ENCODE measurements around the gene POMT1. TPM values are rescaled to one million over a fixed set of nuclear protein-coding genes. Genes with fewer than 3 reads are reported as not detected.
A peak's percentile ranks its signal among the peaks of the same experiment; 100 is the strongest.

Gene POMT1
- total and polyA plus RNA-seq, 2 experiments from 2014 or later: 20.2 to 32.4 TPM

DNA sequence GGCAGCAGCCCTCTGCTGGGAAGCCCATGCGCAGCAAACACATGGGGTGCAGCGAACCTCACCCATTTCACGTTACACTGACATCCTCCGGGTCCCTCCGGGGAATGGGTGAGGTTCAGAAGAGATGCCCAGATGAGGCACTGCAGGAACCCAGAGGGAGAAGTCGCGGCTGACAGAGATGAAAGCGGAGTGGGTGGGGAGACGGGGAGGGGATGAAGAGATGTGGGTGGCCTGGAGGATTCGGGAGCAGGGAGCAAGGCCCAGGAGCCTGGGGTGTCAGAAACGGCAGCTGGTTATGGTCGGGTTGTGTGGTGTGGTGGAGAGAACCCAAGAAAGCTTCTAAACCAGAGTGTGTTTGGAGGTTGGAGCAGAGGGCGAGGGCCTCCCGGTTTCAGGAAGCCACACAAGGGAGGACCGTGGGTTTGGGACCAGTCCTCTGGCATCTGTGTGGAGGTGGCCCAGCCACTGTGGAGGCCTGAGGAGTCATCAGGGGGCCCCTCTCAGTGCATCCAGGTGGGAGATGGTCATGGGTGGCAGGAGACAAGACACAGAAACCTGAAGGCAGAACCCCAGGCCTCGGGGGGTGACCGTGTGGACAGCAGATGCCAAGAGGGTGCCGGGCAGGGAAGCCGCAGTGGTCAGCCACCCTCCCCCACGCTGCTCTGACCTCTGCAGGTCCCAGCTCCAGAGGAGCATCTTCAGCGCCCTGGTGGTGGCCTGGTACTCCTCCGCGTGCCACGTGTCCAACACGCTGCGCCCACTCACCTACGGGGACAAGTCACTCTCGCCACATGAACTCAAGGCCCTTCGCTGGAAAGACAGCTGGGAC lies 19.8 kb downstream of the POMT1 start:
- Mint-ChIP-seq H3K27me3 (ENCODE audit: insufficient read depth, low read depth, poor library complexity) (peaks cover 17% of the 10 kb centered on the region), H3K4me1 (no peaks in the 10 kb centered on the region), H3K27ac (no peak overlapping the region), H3K36me3 (ENCODE audit: low read depth) (peaks cover 74% of the 10 kb centered on the region), H3K4me3 (no peak overlapping the region), H3K9me3 (no peaks in the 10 kb centered on the region)
- DNase-seq (ENCODE audit: low spot score) (no peak), ATAC-seq (no peak; the same call in 2 of the 3 replicates)
- Histone ChIP-seq H4K20me1 (replicated peaks; ENCODE audit: insufficient read depth) (no peaks in the 10 kb centered on the region; the same call in 1 of the 2 replicates), H3K4me1 (ENCODE audit: insufficient read depth) (no peaks in the 10 kb centered on the region), H3K79me2 (replicated peaks; ENCODE audit: insufficient read depth) (no peaks in the 10 kb centered on the region), H3K4me2 (no peak overlapping the region), H3F3A (replicated peaks; ENCODE audit: low read depth) (0 out of 2 replicates have a peak, but pooled peaks cover 9% of the 10 kb centered on the region), H3K27ac (ENCODE audit: low read depth) (no peak overlapping the region), H3K27me3 (ENCODE audit: insufficient read depth) (no peaks in the 10 kb centered on the region), H3K36me3 (ENCODE audit: insufficient read depth) (peaks cover 12% of the 10 kb centered on the region; the same call in 1 of the 2 replicates), H2AFZ (no peak overlapping the region), H3K9me2 (ENCODE audit: insufficient read depth) (no peaks in the 10 kb centered on the region), H3K4me3 (no peak overlapping the region)
- TF ChIP-seq, protein P1, sequence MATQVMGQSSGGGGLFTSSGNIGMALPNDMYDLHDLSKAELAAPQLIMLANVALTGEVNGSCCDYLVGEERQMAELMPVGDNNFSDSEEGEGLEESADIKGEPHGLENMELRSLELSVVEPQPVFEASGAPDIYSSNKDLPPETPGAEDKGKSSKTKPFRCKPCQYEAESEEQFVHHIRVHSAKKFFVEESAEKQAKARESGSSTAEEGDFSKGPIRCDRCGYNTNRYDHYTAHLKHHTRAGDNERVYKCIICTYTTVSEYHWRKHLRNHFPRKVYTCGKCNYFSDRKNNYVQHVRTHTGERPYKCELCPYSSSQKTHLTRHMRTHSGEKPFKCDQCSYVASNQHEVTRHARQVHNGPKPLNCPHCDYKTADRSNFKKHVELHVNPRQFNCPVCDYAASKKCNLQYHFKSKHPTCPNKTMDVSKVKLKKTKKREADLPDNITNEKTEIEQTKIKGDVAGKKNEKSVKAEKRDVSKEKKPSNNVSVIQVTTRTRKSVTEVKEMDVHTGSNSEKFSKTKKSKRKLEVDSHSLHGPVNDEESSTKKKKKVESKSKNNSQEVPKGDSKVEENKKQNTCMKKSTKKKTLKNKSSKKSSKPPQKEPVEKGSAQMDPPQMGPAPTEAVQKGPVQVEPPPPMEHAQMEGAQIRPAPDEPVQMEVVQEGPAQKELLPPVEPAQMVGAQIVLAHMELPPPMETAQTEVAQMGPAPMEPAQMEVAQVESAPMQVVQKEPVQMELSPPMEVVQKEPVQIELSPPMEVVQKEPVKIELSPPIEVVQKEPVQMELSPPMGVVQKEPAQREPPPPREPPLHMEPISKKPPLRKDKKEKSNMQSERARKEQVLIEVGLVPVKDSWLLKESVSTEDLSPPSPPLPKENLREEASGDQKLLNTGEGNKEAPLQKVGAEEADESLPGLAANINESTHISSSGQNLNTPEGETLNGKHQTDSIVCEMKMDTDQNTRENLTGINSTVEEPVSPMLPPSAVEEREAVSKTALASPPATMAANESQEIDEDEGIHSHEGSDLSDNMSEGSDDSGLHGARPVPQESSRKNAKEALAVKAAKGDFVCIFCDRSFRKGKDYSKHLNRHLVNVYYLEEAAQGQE (IDR thresholded peaks at IDR 0.05; ENCODE audit: unreplicated experiment): no peak
- 0 out of 2 replicates have a peak, but pooled peaks have one; percentile 19 for TF ChIP-seq POLR2AphosphoS5 (IDR thresholded peaks at IDR 0.05; ENCODE audit: low read depth)

DNA sequence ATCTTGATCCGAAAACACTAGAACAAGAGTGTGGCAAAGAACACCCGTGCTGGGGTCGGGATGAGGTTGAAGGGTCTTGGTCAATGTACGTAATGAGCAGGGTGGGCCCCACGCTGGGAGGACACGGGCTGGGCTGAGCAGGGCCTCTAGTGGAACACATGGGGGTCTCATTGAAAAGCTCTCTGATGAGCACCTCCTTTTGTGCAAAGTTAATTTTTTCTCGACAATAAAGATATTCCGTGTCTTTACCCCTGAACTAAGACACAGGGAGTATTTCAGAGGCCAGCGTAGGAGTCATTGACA lies 20.3 kb downstream of the POMT1 start:
- no peak overlapping the region for H3K4me2 ChIP-seq
- ATAC-seq: no peak
- no peaks in the 10 kb centered on the region for H3K9me3 Mint-ChIP-seq
- H3K79me2 ChIP-seq (replicated peaks; ENCODE audit: insufficient read depth): no peaks in the 10 kb centered on the region
- H4K20me1 ChIP-seq (replicated peaks; ENCODE audit: insufficient read depth): no peaks in the 10 kb centered on the region; the same call in 1 of the 2 replicates
- H3K4me3 ChIP-seq: no peak overlapping the region
- H3K36me3 ChIP-seq (ENCODE audit: insufficient read depth): peaks cover 14% of the 10 kb centered on the region; the same call in 1 of the 2 replicates
- H3K27me3 ChIP-seq (ENCODE audit: insufficient read depth): no peaks in the 10 kb centered on the region
- H3K4me1 Mint-ChIP-seq: no peaks in the 10 kb centered on the region
- no peak overlapping the region for H3K4me3 Mint-ChIP-seq
- no peak overlapping the region for H3K27ac ChIP-seq (ENCODE audit: low read depth)
- no peaks in the 10 kb centered on the region for H3K9me2 ChIP-seq (ENCODE audit: insufficient read depth)
- H3K36me3 Mint-ChIP-seq (ENCODE audit: low read depth): peaks cover 72% of the 10 kb centered on the region
- no peak overlapping the region for H3K27ac Mint-ChIP-seq
- DNase-seq (ENCODE audit: low spot score): no peak
- H3K4me1 ChIP-seq (ENCODE audit: insufficient read depth): no peaks in the 10 kb centered on the region
- H3K27me3 Mint-ChIP-seq (ENCODE audit: insufficient read depth, low read depth, poor library complexity): peaks cover 17% of the 10 kb centered on the region
- 0 out of 2 replicates have a peak, but pooled peaks cover 9% of the 10 kb centered on the region for H3F3A ChIP-seq (replicated peaks; ENCODE audit: low read depth)
- H2AFZ ChIP-seq: no peak overlapping the region
- TF ChIP-seq JUNB (IDR thresholded peaks at IDR 0.05; ENCODE audit: unreplicated experiment): no peak
- TF ChIP-seq, protein P2, sequence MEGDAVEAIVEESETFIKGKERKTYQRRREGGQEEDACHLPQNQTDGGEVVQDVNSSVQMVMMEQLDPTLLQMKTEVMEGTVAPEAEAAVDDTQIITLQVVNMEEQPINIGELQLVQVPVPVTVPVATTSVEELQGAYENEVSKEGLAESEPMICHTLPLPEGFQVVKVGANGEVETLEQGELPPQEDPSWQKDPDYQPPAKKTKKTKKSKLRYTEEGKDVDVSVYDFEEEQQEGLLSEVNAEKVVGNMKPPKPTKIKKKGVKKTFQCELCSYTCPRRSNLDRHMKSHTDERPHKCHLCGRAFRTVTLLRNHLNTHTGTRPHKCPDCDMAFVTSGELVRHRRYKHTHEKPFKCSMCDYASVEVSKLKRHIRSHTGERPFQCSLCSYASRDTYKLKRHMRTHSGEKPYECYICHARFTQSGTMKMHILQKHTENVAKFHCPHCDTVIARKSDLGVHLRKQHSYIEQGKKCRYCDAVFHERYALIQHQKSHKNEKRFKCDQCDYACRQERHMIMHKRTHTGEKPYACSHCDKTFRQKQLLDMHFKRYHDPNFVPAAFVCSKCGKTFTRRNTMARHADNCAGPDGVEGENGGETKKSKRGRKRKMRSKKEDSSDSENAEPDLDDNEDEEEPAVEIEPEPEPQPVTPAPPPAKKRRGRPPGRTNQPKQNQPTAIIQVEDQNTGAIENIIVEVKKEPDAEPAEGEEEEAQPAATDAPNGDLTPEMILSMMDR (conservative IDR thresholded peaks at IDR 0.05; ENCODE audit: low read depth in 2 of 2): no peak
- no peak; the same call in 1 of the 2 replicates for TF ChIP-seq POLR2AphosphoS5 (IDR thresholded peaks at IDR 0.05; ENCODE audit: low read depth)
- TF ChIP-seq, protein P3, sequence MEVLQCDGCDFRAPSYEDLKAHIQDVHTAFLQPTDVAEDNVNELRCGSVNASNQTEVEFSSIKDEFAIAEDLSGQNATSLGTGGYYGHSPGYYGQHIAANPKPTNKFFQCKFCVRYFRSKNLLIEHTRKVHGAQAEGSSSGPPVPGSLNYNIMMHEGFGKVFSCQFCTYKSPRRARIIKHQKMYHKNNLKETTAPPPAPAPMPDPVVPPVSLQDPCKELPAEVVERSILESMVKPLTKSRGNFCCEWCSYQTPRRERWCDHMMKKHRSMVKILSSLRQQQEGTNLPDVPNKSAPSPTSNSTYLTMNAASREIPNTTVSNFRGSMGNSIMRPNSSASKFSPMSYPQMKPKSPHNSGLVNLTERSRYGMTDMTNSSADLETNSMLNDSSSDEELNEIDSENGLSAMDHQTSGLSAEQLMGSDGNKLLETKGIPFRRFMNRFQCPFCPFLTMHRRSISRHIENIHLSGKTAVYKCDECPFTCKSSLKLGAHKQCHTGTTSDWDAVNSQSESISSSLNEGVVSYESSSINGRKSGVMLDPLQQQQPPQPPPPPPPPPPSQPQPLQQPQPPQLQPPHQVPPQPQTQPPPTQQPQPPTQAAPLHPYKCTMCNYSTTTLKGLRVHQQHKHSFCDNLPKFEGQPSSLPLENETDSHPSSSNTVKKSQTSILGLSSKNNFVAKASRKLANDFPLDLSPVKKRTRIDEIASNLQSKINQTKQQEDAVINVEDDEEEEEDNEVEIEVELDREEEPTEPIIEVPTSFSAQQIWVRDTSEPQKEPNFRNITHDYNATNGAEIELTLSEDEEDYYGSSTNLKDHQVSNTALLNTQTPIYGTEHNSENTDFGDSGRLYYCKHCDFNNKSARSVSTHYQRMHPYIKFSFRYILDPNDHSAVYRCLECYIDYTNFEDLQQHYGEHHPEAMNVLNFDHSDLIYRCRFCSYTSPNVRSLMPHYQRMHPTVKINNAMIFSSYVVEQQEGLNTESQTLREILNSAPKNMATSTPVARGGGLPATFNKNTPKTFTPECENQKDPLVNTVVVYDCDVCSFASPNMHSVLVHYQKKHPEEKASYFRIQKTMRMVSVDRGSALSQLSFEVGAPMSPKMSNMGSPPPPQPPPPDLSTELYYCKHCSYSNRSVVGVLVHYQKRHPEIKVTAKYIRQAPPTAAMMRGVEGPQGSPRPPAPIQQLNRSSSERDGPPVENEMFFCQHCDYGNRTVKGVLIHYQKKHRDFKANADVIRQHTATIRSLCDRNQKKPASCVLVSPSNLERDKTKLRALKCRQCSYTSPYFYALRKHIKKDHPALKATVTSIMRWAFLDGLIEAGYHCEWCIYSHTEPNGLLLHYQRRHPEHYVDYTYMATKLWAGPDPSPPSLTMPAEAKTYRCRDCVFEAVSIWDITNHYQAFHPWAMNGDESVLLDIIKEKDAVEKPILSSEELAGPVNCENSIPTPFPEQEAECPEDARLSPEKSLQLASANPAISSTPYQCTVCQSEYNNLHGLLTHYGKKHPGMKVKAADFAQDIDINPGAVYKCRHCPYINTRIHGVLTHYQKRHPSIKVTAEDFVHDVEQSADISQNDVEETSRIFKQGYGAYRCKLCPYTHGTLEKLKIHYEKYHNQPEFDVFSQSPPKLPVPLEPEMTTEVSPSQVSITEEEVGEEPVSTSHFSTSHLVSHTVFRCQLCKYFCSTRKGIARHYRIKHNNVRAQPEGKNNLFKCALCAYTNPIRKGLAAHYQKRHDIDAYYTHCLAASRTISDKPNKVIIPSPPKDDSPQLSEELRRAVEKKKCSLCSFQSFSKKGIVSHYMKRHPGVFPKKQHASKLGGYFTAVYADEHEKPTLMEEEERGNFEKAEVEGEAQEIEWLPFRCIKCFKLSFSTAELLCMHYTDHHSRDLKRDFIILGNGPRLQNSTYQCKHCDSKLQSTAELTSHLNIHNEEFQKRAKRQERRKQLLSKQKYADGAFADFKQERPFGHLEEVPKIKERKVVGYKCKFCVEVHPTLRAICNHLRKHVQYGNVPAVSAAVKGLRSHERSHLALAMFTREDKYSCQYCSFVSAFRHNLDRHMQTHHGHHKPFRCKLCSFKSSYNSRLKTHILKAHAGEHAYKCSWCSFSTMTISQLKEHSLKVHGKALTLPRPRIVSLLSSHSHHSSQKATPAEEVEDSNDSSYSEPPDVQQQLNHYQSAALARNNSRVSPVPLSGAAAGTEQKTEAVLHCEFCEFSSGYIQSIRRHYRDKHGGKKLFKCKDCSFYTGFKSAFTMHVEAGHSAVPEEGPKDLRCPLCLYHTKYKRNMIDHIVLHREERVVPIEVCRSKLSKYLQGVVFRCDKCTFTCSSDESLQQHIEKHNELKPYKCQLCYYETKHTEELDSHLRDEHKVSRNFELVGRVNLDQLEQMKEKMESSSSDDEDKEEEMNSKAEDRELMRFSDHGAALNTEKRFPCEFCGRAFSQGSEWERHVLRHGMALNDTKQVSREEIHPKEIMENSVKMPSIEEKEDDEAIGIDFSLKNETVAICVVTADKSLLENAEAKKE (CRISPR knock-in tag; IDR thresholded peaks at IDR 0.05): no peak
- no peak for TF ChIP-seq STAT1 (IDR thresholded peaks at IDR 0.05; ENCODE audit: unreplicated experiment)
- TF ChIP-seq, protein P4, sequence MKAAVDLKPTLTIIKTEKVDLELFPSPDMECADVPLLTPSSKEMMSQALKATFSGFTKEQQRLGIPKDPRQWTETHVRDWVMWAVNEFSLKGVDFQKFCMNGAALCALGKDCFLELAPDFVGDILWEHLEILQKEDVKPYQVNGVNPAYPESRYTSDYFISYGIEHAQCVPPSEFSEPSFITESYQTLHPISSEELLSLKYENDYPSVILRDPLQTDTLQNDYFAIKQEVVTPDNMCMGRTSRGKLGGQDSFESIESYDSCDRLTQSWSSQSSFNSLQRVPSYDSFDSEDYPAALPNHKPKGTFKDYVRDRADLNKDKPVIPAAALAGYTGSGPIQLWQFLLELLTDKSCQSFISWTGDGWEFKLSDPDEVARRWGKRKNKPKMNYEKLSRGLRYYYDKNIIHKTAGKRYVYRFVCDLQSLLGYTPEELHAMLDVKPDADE (IDR thresholded peaks at IDR 0.05): no peak

Data from GM23338 (cell line).